Measurements from ENCODE around the gene ADAMTSL3. TPM values are rescaled to one million over a fixed set of nuclear protein-coding genes. Genes with fewer than 3 reads are reported as not detected.

The ADAMTSL3 gene
- total RNA-seq, 2 donors from 2014 or later, result 0.79 to 3.4 TPM

- Mint-ChIP-seq H3K4me3 (no peak overlapping the region), H3K27ac (no peak overlapping the region), H3K36me3 (ENCODE audit: low read depth) (peaks cover 3% of the 10 kb centered on the region), H3K27me3 (ENCODE audit: insufficient read depth) (no peaks in the 10 kb centered on the region), H3K9me3 (peaks cover 29% of the 10 kb centered on the region), H3K4me1 (no peaks in the 10 kb centered on the region)
- TF ChIP-seq CTCF (conservative IDR thresholded peaks at IDR 0.05), result no peak
- H3K9me3 ChIP-seq (ENCODE audit: control insufficient read depth, low read length), result peaks cover 7% of the 10 kb centered on the region
- H3K27me3 ChIP-seq (ENCODE audit: control insufficient read depth, insufficient read depth, low read length, poor library complexity, severe bottlenecking), result no peaks in the 10 kb centered on the region
- no peak overlapping the region for H3K27ac ChIP-seq (ENCODE audit: low read depth, low read length)
- no peak for DNase-seq
- H3K4me3 ChIP-seq (ENCODE audit: low read length), result no peak overlapping the region
- H3K4me1 ChIP-seq (ENCODE audit: control insufficient read depth, insufficient read depth, low read length), result no peaks in the 10 kb centered on the region
- no peak overlapping the region for H3K9ac ChIP-seq (ENCODE audit: extremely low read depth, low read length, poor library complexity, severe bottlenecking)
- H3K36me3 ChIP-seq (ENCODE audit: control insufficient read depth, insufficient read depth, low read length), result no peaks in the 10 kb centered on the region
Measured at GRCh38 chr15:83977992-83978391, 324.1 kb downstream of the ADAMTSL3 start.

- no peaks in the 10 kb centered on the region for H3K27me3 Mint-ChIP-seq (ENCODE audit: insufficient read depth)
- no peak overlapping the region for H3K27ac ChIP-seq (ENCODE audit: low read depth, low read length)
- H3K4me1 Mint-ChIP-seq, result no peaks in the 10 kb centered on the region
- H3K27ac Mint-ChIP-seq, result no peak overlapping the region
- no peaks in the 10 kb centered on the region for H3K4me1 ChIP-seq (ENCODE audit: control insufficient read depth, insufficient read depth, low read length)
- WGBS, 2 experiments (ENCODE audit: insufficient coverage in 1 of 2, insufficient read length in 1 of 2), result 90 to 94% methylated on average over 2 to 3 of the region's 3 CpGs
- no peak overlapping the region for H3K4me3 ChIP-seq (ENCODE audit: low read length)
- H3K9ac ChIP-seq (ENCODE audit: extremely low read depth, low read length, poor library complexity, severe bottlenecking), result no peak overlapping the region
- no peaks in the 10 kb centered on the region for H3K27me3 ChIP-seq (ENCODE audit: control insufficient read depth, insufficient read depth, low read length, poor library complexity, severe bottlenecking)
- no peaks in the 10 kb centered on the region for H3K36me3 ChIP-seq (ENCODE audit: control insufficient read depth, insufficient read depth, low read length)
- H3K9me3 Mint-ChIP-seq, result peaks cover 29% of the 10 kb centered on the region
- no peak for DNase-seq
- peaks cover 3% of the 10 kb centered on the region for H3K36me3 Mint-ChIP-seq (ENCODE audit: low read depth)
- H3K9me3 ChIP-seq (ENCODE audit: control insufficient read depth, low read length), result peaks cover 7% of the 10 kb centered on the region
- no peak overlapping the region for H3K4me3 Mint-ChIP-seq
- no peak for TF ChIP-seq CTCF (conservative IDR thresholded peaks at IDR 0.05)
Measured at GRCh38 chr15:83978588-83978987, 324.7 kb downstream of the ADAMTSL3 start.

- Histone ChIP-seq H3K9me3 (ENCODE audit: control insufficient read depth, low read length) (peaks cover 7% of the 10 kb centered on the region), H3K9ac (ENCODE audit: extremely low read depth, low read length, poor library complexity, severe bottlenecking) (no peak overlapping the region), H3K27me3 (ENCODE audit: control insufficient read depth, insufficient read depth, low read length, poor library complexity, severe bottlenecking) (no peaks in the 10 kb centered on the region), H3K4me1 (ENCODE audit: control insufficient read depth, insufficient read depth, low read length) (no peaks in the 10 kb centered on the region), H3K4me3 (ENCODE audit: low read length) (no peak overlapping the region), H3K27ac (ENCODE audit: low read depth, low read length) (no peak overlapping the region), H3K36me3 (ENCODE audit: control insufficient read depth, insufficient read depth, low read length) (no peaks in the 10 kb centered on the region)
- no peak for DNase-seq
- Mint-ChIP-seq H3K27ac (no peak overlapping the region), H3K9me3 (peaks cover 26% of the 10 kb centered on the region), H3K4me1 (no peaks in the 10 kb centered on the region), H3K27me3 (ENCODE audit: insufficient read depth) (no peaks in the 10 kb centered on the region), H3K4me3 (no peak overlapping the region), H3K36me3 (ENCODE audit: low read depth) (peaks cover 3% of the 10 kb centered on the region)
- WGBS, 2 experiments (ENCODE audit: insufficient coverage in 1 of 2, insufficient read length in 1 of 2), result 90 to 92% methylated on average over 4 of the region's 4 CpGs
- no peak for TF ChIP-seq CTCF (conservative IDR thresholded peaks at IDR 0.05)
Measured at GRCh38 chr15:83980637-83981036, 326.7 kb downstream of the ADAMTSL3 start.
